ENCODE results near the gene ZNF225.

The ZNF225 gene

DNA sequence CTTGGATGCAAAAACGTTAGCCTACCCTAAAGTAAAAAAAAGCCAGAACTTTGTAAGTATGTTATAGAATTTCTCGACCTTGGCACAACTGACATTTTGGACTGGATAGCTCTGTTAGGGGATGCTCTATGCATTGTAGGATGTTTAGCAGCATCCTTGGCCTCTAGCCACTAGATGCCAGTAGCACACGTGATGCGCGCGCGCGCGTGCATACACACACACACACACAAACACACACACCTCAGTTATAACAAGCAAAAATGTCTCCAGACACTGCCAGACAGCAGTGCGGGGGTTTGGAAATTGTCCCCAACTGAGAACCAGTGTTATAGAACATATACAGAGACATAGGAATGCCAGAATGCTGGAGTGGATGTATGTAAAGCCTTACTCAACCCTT is 68.9 kb downstream of the ZNF225 start:
- H3K4me3 ChIP-seq (ENCODE audit: low read depth, low read length): no peak overlapping the region

More for the DNA sequence above, 68.9 kb downstream of the ZNF225 start:
- TF ChIP-seq, protein P1, sequence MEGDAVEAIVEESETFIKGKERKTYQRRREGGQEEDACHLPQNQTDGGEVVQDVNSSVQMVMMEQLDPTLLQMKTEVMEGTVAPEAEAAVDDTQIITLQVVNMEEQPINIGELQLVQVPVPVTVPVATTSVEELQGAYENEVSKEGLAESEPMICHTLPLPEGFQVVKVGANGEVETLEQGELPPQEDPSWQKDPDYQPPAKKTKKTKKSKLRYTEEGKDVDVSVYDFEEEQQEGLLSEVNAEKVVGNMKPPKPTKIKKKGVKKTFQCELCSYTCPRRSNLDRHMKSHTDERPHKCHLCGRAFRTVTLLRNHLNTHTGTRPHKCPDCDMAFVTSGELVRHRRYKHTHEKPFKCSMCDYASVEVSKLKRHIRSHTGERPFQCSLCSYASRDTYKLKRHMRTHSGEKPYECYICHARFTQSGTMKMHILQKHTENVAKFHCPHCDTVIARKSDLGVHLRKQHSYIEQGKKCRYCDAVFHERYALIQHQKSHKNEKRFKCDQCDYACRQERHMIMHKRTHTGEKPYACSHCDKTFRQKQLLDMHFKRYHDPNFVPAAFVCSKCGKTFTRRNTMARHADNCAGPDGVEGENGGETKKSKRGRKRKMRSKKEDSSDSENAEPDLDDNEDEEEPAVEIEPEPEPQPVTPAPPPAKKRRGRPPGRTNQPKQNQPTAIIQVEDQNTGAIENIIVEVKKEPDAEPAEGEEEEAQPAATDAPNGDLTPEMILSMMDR (IDR thresholded peaks at IDR 0.05; ENCODE audit: borderline replicate concordance, insufficient read depth, low read depth, low read length): no peak

All from GM12875 (cell line).